ENCODE results near the gene SMC4. TPM values are rescaled to one million over a fixed set of nuclear protein-coding genes. Genes with fewer than 3 reads are reported as not detected.

The SMC4 gene
- total and polyA plus RNA-seq, 11 donors = 14.0 to 27.3 (median 18.4) TPM

GRCh38 chr3:160378331-160379109, 20.9 kb upstream of the SMC4 start:
- H3K27ac ChIP-seq = no peak overlapping the region
- no peak overlapping the region for H3K4me3 ChIP-seq
- intact Hi-C loops (cut with DNase I) = no loop called here
- H3K9me3 ChIP-seq = no peaks in the 10 kb centered on the region
- 92 to 96% (median 94%) methylated on average over 1 of the region's 1 CpG for WGBS, 4 donors
- no peaks in the 10 kb centered on the region for H3K27me3 ChIP-seq
- TF ChIP-seq POLR2A (IDR thresholded peaks at IDR 0.05) (no peak), CTCF (IDR thresholded peaks at IDR 0.05) (no peak)
- ATAC-seq (no peak), DNase-seq (no peak)
- H3K4me1 ChIP-seq = no peaks in the 10 kb centered on the region
- H3K36me3 ChIP-seq = peaks cover 0 to 42% (median 34%) of the 10 kb centered on the region in 9 donors

- Histone ChIP-seq H3K4me1 (no peaks in the 10 kb centered on the region), H3K36me3 (peaks cover 0 to 30% (median 22%) of the 10 kb centered on the region in 9 donors), H3K27me3 (no peaks in the 10 kb centered on the region), H3K4me3 (no peak overlapping the region), H3K27ac (no peak overlapping the region), H3K9me3 (no peaks in the 10 kb centered on the region)
- intact Hi-C loops (cut with DNase I) = no loop called here
- WGBS, 4 donors = 90 to 98% (median 93%) methylated on average over 4 of the region's 4 CpGs
- no peak for ATAC-seq
- no peak for TF ChIP-seq POLR2A (IDR thresholded peaks at IDR 0.05)
- no peak for DNase-seq
Observed at GRCh38 chr3:160379628-160380214, 19.7 kb upstream of the SMC4 start.

GRCh38 chr3:160381470-160381869, 18.0 kb upstream of the SMC4 start:
- Histone ChIP-seq H3K27ac (no peak overlapping the region), H3K36me3 (peaks cover 0 to 12% (median 7%) of the 10 kb centered on the region in 9 donors), H3K9me3 (no peaks in the 10 kb centered on the region), H3K27me3 (no peaks in the 10 kb centered on the region), H3K4me1 (no peaks in the 10 kb centered on the region), H3K4me3 (no peak overlapping the region)
- ATAC-seq = no peak
- intact Hi-C loops (cut with DNase I) = no loop called here
- DNase-seq = no peak
- TF ChIP-seq POLR2A (IDR thresholded peaks at IDR 0.05) (no peak), CTCF (IDR thresholded peaks at IDR 0.05) (no peak)
- 95 to 98% (median 97%) methylated on average over 1 of the region's 1 CpG for WGBS, 4 donors

GRCh38 chr3:160384639-160385318, 14.7 kb upstream of the SMC4 start:
- Histone ChIP-seq H3K36me3 (peaks cover 0 to 6% (median 0%) of the 10 kb centered on the region in 9 donors), H3K27ac (no peak overlapping the region), H3K4me3 (no peak overlapping the region), H3K9me3 (no peaks in the 10 kb centered on the region), H3K4me1 (no peaks in the 10 kb centered on the region), H3K27me3 (no peaks in the 10 kb centered on the region)
- ATAC-seq (no peak), DNase-seq (no peak)
- intact Hi-C loops (cut with DNase I) = no loop called here
- WGBS, 4 donors = 90 to 96% (median 95%) methylated on average over 5 of the region's 5 CpGs
- no peak for TF ChIP-seq CTCF (IDR thresholded peaks at IDR 0.05)
- TF ChIP-seq POLR2A (IDR thresholded peaks at IDR 0.05) = no peak

Measured in heart left ventricle (tissue), 16 donors.